Type B pancreatic cell (in vitro differentiated cells): ENCODE results near the gene RTN4R. TPM values are rescaled to one million over a fixed set of nuclear protein-coding genes. Genes with fewer than 3 reads are reported as not detected.
"Not testable (repeated sequence)": the region's sequence is repeated elsewhere in the genome, so short reads cannot be mapped to it uniquely, and the experiment has no call there.

Experiments
- DNase-seq: peaks from one replicate; pipeline ENCODE4 v3.0.0; 2021; ENCODE audit warnings: mixed read lengths; ENCODE audit not compliant: unreplicated experiment; ENCODE audit errors: extremely low spot score
- H3K27ac Mint-ChIP-seq: 2 replicates; pipeline ENCODE4 v1.8.0; 2021; ENCODE audit warnings: mild to moderate bottlenecking, mixed read lengths
- H3K27me3 Mint-ChIP-seq: 2 replicates; pipeline ENCODE4 v1.8.0; 2021; ENCODE audit warnings: mixed read lengths
- H3K36me3 Mint-ChIP-seq: 2 replicates; pipeline ENCODE4 v1.8.0; 2021; ENCODE audit warnings: mixed read lengths
- H3K4me1 Mint-ChIP-seq: one replicate; pipeline ENCODE4 v1.8.0; 2021; ENCODE audit warnings: mixed read lengths; ENCODE audit not compliant: unreplicated experiment
- H3K4me3 Mint-ChIP-seq: 2 replicates; pipeline ENCODE4 v1.8.0; 2021; ENCODE audit warnings: mild to moderate bottlenecking, mixed read lengths
- H3K9me3 Mint-ChIP-seq: 2 replicates; pipeline ENCODE4 v1.8.0; 2021; ENCODE audit warnings: mixed read lengths
- total RNA-seq: library from RNA; stranded (reverse); gene quantifications from 2 replicates; pipeline ENCODE4 v1.2.1, GENCODE V29; 2021; ENCODE audit warnings: low replicate concordance
- TF ChIP-seq, protein P1 (sequence below): fragments of 200-600 bp; sonication (generic); conservative IDR thresholded peaks from 2 replicates; pipeline ENCODE4 v1.5.0; 2021; ENCODE audit warnings: antibody characterized with exemption, mild to moderate bottlenecking

The RTN4R gene
- total RNA-seq, 1 donor from 2014 or later = 9.0 TPM

DNA sequence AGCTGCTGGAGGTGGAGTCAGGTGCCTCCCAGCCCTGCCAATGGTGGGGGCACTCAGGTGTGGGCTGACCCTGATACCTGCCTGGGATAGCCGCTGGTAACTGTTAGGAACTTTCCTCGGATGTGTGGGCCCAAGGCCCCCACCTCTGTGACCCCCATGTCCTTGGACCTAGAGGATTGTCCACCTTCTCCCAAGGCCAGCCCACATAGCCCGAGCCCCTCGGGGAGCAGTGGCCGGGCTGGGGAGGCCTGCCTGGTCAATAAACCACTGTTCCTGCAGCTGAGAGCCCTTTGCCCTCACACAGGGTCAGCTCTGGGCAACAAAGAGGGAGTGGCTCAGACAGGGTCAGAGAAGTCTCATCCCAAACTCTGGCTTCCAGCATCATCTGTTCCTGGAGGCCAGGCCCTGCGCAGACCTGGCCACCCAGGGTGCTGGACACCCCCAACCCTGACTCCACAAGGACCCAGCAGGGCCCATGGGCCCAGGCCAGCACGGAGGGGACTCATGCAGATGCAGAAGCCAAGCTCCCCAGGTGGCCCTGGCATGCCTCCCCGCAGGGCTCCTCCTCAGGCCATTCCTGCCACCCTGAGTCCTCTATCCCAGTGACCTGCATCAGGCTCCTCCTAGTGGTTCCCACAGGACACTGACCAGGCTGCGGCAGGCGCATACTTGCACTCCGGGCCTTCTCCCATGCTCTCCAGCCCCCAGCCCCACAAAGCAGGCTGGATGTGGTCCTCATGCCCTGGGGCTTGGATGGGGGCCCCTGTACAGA, 45.4 kb upstream of the RTN4R start:
- not testable (repeated sequence) for H3K4me3 Mint-ChIP-seq, H3K27ac Mint-ChIP-seq, H3K27me3 Mint-ChIP-seq, H3K9me3 Mint-ChIP-seq, H3K36me3 Mint-ChIP-seq
- H3K4me1 Mint-ChIP-seq = peaks cover 17% of the 10 kb centered on the region
- DNase-seq = peak; percentile 58
- TF ChIP-seq, protein P1, sequence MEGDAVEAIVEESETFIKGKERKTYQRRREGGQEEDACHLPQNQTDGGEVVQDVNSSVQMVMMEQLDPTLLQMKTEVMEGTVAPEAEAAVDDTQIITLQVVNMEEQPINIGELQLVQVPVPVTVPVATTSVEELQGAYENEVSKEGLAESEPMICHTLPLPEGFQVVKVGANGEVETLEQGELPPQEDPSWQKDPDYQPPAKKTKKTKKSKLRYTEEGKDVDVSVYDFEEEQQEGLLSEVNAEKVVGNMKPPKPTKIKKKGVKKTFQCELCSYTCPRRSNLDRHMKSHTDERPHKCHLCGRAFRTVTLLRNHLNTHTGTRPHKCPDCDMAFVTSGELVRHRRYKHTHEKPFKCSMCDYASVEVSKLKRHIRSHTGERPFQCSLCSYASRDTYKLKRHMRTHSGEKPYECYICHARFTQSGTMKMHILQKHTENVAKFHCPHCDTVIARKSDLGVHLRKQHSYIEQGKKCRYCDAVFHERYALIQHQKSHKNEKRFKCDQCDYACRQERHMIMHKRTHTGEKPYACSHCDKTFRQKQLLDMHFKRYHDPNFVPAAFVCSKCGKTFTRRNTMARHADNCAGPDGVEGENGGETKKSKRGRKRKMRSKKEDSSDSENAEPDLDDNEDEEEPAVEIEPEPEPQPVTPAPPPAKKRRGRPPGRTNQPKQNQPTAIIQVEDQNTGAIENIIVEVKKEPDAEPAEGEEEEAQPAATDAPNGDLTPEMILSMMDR = peak; percentile 41

DNA sequence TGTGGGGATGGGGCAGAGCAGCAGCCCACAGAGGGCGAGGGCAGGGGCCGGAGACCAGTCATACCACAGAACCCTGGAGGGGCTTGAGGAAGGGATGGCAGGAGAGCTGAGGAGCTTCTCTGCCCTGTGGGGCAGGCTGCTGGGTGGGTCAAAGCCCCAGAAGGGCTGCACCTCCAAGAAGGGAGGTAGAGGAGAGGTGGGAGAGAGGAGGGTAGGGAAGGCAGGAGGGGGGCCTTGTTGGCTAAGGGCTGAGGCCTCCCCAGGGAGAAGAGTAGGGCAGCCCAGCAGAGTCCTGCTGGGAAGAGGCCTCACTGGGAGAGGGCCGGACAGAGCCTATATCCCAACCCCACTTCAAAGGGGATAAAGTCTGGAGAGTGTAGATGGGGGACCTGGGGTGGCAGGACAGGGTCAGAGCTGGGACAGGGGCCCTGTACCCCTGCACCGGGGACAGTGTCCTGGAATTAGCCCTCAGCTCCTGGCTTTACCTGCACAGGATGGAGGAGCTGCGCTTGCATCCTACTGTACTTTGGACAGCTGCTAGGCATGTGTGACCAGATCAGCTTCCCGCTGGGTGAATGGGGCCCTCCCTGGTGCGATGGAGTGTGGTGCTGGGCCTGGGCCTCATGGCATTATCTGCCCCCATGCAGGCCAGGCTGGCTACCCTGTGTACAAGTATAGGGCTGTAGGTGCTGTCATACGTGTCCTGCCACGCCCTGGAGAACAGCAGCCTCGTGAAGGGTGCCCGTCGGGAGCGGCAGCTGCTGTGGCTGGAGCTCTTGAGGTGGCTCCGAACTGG, 44.5 kb upstream of the RTN4R start:
- Mint-ChIP-seq H3K4me3 (no peak overlapping the region), H3K4me1 (peaks cover 10% of the 10 kb centered on the region), H3K27ac (no peak overlapping the region), H3K27me3 (no peaks in the 10 kb centered on the region), H3K9me3 (no peaks in the 10 kb centered on the region), H3K36me3 (no peaks in the 10 kb centered on the region)
- TF ChIP-seq, protein P1 = no peak
- peak; percentile 53 for DNase-seq

DNA sequence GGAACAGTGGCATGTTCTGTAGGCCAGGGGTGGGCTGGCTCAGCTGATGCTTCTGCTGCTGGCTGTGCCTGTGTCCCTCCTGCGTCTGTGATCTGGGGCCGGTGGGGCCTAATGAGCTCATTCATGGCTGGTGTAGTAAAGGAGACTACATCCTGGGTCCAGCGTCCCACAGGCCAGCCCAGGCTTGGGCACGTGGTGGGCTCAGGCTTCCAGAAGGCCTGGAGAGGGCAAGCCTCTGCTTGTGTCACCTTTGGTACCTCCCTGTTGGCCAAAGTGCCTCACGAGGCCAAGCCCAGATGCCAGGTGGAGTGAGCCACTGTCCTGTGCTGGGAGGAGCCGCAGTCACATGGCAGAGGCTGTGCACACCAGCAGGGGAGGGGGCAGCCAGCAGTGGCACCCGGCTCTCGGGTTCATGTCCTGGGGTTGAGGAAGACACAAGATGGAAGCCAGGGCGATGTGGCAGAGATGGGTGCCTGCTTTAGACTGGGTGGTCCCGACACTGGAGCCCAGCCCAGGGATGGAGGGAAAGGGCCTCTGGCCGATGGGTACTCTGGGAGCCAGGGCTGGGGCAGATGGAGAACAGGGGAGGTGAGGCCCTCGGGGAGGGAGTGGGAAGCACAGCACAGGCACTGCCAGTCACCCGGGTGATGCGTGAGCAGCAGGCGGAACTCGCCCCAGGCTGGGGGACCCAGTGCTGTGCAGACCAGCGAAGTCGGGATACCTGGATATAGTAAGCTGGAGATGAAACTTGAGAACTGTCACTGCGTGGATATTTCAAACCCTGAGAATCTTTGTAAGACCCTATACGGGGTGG, 43.3 kb upstream of the RTN4R start:
- H3K9me3 Mint-ChIP-seq, H3K4me1 Mint-ChIP-seq, H3K27ac Mint-ChIP-seq, H3K36me3 Mint-ChIP-seq, H3K4me3 Mint-ChIP-seq, H3K27me3 Mint-ChIP-seq: not testable (repeated sequence)
- peak; percentile 64 for DNase-seq

DNA sequence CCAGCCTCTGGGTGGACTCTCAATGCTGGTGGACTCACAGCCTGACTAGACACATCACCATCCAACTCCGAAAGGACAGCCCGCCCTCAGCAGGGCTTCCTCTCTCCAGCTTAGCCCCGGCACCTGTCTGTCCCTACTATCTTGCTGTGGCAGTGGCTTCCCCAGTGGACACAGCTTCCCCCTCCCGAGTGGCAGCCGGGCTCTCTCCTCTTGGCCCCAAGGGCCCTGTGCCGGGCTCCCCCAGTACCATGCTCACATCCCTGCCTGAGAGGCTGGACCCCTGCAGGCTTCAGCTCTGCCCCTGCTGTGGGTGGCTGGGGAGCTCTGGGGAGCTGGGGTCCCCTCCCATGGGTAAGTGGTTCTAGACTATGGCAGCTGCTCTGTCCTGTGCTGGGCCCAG, 42.7 kb upstream of the RTN4R start:
- not testable (repeated sequence) for H3K4me3 Mint-ChIP-seq, H3K9me3 Mint-ChIP-seq, H3K36me3 Mint-ChIP-seq, H3K4me1 Mint-ChIP-seq, H3K27me3 Mint-ChIP-seq, H3K27ac Mint-ChIP-seq
- DNase-seq = peak; percentile 67

DNA sequence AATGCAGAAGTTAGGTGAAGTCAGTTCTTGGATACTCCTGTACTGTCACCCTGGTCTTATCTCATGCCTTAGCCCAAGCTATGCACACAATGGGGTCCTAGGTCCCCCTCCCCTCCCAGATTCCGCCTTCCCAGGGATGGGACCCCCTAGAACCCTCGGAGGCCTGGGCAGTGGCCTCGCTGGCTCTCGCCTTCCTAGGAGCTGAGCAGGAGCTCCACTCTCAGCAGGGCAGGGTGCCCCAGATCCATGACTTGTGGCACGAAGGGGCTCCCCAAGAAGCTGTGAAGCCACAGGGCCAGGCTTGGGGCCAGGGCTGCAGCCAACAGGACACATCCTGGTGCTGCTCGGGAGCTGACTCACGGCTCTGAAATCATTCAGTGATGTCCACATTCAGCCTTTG, 42.1 kb upstream of the RTN4R start:
- not testable (repeated sequence) for H3K4me3 Mint-ChIP-seq, H3K27ac Mint-ChIP-seq, H3K4me1 Mint-ChIP-seq, H3K9me3 Mint-ChIP-seq, DNase-seq, H3K36me3 Mint-ChIP-seq, H3K27me3 Mint-ChIP-seq

DNA sequence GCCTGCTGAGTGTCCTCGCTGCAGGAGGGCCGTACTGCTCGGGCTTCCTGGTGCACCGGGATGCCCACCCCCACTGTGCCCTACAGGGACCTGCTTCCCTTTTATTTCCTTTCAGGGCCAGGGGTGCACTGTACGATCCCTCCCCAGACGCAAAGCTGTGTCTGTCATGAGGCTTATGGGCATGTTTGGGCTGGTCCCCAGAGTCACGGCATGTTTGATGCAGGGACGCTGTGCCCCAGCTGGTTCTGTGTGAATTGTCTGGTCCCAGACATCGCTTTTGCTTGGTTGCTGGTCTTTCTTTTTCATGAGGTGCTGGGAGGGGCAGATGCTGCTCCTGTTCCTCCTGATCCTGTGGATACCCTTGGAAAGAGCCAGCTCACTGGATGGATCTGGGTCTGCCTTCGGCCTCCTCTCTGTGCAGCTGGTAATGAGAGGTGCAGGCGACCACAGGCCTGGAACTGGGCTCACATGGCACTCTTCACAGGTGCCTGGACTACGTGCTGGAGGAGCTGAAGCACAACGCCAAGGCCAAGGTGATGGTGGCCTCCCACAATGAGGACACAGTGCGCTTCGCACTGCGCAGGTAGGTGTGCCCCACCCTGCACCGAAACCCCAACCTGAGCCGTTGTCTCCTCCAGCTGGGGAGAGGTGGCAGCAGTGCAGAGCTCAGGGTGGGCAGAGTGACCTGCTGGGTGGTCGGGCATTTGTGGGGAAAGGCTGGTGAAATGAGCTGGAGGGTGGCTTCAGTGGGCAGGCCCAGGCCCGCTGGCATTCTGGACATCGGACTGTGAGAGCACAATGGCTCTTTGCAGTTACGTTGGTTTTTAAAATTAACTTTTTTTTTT, 40.9 kb upstream of the RTN4R start:
- not testable (repeated sequence) for H3K27me3 Mint-ChIP-seq, H3K36me3 Mint-ChIP-seq, H3K9me3 Mint-ChIP-seq, H3K27ac Mint-ChIP-seq, H3K4me3 Mint-ChIP-seq, DNase-seq, H3K4me1 Mint-ChIP-seq

DNA sequence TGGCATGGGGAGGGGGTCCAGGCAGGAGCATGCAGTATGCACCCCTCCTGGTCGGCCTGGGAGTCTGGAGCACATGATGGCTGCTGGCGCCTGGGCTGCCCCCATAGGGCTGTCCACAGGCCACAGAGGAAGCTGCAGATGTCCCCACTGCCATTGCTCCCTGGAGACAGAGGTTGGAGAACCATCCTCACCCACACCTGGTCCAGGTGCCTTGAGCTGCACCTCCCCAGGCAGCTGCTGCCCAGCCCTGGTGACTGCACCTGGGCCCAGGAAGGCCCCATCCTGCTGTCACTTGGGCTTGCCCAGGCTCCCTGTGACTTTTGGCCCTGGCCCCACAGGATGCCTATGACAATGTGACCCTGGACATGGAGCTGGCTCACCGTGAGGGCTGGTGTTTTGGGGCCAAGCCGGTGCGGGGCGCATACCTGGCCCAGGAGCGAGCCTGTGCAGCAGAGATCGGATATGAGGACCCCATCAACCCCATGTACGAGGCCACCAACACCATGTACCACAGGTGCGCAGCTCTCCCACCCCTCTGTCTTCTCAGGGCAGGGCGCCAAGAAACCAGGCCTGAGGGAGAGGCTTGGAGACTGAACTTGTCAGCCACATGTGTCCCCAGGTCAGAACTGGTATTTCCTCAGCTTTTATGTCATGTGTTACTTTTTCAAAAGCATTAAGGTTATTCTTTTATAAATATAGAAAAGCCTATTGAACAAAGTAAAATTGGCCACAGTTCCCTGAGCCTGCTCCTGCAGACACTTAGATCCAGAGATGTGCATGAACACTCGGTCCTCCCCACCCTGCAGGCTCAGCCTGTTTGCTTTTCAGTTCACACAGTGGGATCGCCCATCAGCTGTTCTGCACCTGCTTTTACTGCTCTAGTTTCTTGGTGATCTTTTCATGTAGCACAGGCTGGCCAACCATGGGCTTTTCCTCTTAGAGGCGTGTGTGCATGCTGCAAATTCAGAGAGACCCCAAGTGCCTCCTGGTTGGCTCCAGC, 39.6 kb upstream of the RTN4R start:
- H3K27ac Mint-ChIP-seq, H3K36me3 Mint-ChIP-seq, H3K4me1 Mint-ChIP-seq, H3K9me3 Mint-ChIP-seq, DNase-seq, H3K27me3 Mint-ChIP-seq, H3K4me3 Mint-ChIP-seq: not testable (repeated sequence)

DNA sequence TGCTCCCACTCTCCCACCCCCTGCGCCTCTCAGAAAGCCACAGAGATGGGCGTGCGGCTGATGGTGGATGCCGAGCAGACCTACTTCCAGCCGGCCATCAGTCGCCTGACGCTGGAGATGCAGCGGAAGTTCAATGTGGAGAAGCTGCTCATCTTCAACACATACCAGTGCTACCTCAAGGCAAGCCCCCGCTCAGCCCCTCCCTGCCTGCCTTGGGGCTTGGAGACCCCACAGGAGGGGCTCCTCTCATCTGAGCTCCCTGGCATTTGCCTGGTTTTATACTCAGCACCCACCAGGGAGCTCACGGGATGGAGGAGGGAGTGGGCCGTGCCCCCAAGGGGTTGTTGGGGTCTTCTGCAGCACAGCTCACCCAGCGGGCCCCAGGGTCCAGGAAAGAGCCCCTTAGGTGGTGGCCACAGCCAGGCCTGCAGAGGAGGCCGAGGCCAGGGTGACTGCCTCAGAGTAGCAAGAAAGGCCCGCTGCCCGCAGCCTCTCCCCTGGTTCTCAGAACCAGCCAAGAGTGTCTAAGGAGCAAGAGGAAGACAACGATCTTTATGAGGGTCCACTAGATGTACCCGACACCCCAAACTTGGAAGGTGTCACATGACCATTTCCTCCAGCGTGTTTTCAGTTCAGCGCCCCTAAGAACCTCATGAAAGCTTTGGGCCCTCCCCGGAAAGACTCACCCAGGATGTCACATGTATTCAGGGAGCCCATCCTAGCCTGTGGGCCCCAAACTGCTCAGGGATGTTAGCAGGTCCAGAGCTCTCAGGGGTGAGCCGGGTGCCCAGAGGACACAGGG, 38.7 kb upstream of the RTN4R start:
- H3K4me3 Mint-ChIP-seq, H3K27ac Mint-ChIP-seq: not testable (repeated sequence)

More for the DNA sequence above, 38.7 kb upstream of the RTN4R start:
- not testable (repeated sequence) for H3K27me3 Mint-ChIP-seq, DNase-seq, H3K9me3 Mint-ChIP-seq, H3K36me3 Mint-ChIP-seq, H3K4me1 Mint-ChIP-seq
